Renal cortical epithelial cell (primary cell): Measurements from ENCODE around the gene MTTP. TPM values are rescaled to one million over a fixed set of nuclear protein-coding genes. Genes with fewer than 3 reads are reported as not detected.
"Not testable (repeated sequence)": the region's sequence is repeated elsewhere in the genome, so short reads cannot be mapped to it uniquely, and the experiment has no call there.

Experiments
- DNase-seq: peaks from one replicate; pipeline ENCODE4 v3.0.0-alpha.2; 2011; ENCODE audit warnings: low read depth
- total RNA-seq: library from RNA; depleted of rRNA; stranded (reverse); fragments of >200 nt; gene quantifications from 2 replicates; pipeline ENCODE4 v1.2.3, GENCODE V29; 2014

The MTTP gene
- total RNA-seq, result 0.17 TPM in 1 of 2 replicates, not detected in the other

DNA sequence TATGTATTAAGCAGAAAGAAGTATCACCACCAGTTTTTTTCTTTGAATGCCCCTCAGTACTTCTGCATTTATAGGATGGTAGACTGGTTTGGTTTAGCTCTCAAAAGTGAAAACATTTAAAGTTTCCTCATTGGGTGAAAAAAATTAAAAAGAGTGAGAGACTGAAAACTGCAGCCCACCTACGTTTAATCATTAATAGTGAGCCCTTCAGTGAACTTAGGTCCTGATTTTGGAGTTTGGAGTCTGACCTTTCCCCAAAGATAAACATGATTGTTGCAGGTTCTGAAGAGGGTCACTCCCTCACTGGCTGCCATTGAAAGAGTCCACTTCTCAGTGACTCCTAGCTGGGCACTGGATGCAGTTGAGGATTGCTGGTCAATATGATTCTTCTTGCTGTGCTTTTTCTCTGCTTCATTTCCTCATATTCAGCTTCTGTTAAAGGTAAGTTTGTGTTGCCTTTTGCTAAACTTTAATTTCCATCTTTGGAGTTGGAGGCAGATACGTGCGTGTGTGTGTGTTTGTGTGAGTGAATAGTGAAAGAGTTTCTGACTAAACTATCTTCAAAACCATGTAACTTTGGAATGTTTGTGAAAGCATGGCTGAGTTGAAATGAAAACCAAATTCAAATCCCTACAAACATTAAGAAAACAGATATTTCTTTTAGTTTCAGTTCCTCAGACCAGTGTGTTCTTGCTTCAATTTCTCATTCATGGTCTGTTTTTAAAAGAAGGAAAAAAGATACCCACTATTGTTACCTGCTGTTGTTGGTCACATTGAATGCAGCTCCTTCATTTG is at the start of gene MTTP:
Gene MTTP (plus strand): TSS at position 295 of the 795 bp plus-strand sequence. CDS start 86 bp downstream, at position 381.
- peak; percentile 13 for DNase-seq

DNA sequence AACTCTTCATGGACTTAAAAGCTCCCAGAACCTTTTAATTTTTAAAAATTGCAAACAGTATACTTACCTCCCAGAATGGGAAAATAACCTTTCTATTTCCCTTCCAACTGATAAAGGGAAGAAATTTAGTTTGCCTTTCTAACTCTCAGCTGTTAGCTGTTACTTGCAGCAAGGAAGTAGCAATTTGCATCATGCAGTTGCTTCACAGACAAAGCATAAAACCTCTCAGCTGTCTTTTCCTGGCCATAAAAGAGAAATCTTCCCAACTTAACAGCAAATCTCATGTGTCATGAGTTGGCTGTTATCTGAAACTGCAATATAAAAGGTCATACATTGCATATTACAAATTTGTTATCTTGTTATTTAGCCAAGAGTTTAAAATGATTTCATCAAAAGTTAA is 45.4 kb upstream of the MTTP start:
- DNase-seq, result no peak

DNA sequence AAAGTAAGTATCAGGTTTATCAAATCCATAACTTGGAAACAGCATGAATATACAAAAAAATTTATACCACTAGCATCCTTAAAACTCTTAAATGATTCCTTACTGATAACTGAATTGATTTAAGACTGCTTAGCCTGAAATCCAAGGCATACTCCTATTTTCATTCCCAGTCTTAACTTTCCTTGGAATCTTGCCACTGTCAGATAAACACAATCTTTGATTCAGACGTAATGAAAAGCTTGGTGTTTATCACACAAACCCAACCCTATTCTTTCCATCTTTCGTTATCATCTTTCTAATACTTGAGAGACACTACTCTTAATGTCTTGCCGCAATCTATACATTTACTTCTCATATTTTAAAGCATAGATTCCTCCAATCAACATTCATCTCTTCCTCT is 44.7 kb upstream of the MTTP start:
- DNase-seq, result no peak

DNA sequence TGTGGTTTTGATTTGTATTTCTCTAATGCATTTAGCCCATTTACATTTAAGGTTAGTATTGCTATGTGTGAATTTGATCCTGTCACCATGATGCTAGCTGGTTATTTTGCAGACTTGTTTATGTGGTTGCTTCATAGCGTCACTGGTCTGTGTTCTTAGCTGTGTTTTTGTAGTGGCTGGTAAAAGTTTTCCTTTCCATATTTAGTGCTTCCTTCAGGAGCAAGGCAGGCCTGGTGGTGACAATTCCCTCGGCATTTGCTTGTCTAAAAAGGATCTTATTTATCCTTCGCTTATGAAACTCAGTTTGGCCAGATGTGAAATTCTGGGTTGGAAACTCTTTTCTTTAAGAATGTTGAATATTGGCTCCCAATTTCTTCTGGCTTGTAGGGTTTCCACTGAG is 39.9 kb upstream of the MTTP start:
- not testable (repeated sequence) for DNase-seq

DNA sequence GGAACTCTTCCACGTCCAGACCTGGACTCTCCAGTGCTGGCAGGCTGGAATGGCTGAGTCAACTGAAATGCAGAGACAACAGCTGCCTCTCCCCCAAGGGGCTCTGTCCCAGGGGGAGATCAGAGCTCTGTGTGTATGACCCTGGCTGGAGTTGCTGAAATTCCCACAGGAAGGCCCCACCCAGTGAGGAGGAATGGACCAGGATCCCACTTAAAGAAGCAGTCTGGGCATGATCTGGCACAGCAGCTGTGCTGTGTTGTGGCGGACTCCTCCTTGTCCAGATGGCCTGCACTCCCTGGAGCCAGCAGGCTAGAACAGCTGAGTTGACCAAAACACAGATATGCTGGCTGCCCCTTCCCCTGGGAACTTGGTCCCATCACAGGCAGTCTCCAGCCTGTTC is 38.4 kb upstream of the MTTP start:
- DNase-seq, result no peak

DNA sequence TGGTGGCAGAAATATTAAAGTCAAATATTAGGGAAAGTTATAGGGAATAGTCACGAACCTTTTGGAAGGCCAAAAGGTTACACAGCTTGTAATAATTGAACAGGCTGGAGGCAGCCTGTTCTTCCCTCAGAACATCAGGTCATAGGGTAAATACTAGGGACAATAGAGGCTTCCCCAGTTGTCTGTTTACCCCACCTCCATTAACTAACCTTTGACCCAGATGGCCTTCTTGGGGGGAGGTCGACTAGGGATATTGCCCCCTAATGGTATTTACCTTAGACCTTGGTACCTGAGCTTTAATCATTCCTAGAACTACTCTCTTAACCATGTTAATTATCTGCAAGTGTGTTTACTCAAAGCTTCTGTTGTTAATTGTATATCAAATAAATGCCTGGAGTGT is 37.8 kb upstream of the MTTP start:
- no peak for DNase-seq

DNA sequence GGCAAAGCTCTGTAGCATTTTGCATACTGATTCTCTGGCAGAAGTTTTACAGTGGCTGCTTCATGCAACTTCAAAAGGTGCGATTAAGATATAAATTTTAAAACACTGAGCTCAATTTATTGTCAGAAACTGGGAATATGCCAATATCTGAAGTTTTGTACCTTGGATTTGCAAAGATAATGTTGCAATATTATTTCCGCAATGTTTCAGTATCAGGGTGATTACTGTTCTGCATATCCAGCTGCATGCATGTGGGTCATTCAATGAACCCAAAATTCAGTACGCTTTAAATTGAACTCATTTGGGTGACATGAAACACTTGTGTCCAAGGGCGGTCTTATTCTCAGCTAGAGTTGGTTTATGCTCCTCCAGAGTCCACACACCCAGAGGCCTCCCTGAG is 37.0 kb upstream of the MTTP start:
- no peak for DNase-seq

DNA sequence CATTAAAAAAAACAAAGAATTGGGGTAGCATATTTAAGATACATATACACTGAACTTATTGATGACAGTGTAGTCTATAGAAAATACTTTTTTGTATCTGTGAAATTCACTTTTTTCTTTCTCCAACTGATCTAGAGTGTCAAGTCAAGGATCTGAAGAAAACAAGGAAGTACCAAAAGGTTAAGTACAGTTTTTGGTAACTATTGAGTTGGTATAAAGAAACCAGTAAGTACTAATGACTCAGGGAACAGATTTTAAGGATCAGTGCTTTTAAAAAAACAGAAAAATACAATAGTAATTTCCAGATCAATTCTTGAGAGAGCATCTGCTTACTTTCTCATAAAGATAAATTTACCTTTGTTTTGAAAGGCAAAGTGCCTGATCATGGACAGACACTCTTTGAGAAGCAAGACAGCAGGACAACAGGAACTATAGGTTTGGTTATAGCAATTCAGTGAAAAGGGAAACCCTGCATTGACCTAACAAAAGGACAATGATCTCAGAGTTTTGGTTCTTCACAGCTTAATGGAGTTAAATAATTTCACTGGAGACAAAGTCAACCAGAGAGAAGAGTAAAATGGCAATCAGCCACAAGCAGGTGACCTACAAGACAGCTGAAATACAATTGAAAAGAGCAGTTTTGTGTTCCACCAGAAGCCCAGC is 34.2 kb upstream of the MTTP start:
- DNase-seq, result peak; percentile 86

DNA sequence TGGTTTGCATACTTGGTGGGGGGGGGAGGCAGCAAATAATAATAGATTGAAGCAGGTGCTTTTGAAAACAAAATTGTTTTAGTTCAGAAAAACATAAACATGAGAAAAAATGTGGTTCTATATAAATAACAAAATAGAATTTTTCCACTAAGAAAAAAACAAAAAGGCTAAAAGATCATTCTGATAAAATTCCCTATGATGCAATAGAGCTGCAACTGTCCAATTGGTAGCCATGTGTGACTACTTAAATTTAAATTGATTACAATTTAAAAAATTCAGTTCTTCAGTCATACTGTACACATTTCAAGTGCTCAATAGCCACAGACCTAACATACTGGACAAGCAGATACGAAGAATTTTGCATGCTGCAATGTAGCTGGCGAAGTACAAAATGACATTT is 21.8 kb upstream of the MTTP start:
- DNase-seq, result no peak

DNA sequence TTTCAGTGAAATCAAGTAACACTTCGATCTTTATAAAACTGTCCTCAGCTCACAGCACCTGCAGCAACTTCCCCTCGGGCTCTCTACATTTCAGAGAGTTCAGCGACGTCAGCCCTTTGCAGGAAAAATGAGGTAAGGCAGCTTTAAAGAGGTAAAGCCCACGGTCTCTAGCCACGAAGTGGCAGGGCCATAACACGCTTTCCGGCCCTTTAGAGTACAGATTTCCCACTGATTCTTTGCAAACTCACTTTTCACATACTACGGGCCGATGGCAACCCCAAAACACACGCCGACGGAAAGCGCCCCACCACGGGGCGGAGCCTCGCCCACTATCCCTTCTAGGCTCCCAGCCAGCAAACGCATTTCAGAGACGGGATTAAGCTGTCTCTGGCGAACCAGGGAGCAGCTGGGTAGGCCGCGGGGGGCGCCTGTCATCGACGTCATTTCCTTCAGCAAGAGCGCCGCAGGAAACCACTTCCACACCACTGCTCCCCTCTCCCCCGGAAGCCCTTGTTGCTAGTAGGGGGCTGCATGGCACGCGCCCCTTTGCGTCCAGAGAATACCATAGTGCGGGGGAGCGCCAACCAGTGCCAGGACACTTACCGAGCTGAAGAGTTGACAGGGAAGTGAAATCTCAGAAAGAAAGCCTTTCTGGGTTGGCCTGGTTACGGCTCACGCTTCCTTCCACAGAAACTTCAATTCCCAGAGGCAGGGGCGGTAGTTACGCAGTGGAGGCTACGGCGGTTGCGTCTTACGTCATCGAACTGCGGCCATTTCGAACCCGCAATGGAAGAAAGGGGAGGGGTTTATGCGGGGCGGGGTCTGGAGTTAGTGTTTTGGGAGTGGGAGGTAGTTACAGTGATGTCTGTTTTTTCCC is 11.1 kb upstream of the MTTP start, which contains the start of gene TRMT10A:
Gene TRMT10A (minus strand): TSS at position 730 of the 877 bp plus-strand sequence. CDS start 4,701 bp downstream, outside the sequence.
- peak; percentile 94 for DNase-seq

DNA sequence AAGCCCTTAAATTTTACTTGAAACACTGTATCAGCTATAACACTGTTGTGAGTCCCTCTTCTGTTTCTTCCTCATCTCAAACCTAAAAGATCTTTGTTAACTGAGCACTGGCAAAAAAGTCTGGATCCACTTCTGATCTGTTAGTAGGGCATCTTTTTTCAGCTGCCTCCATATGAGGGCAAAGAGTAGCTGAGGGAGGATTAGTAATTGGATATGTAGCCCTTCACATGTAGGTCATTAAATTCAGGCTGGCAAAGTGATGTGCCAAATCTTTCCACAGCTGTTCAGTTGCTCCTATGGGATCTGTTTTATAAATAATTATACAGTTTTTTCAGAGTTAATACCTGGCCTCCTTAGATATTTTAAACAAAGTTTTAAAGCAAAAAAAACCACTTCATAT is 9.7 kb upstream of the MTTP start:
- DNase-seq, result no peak

DNA sequence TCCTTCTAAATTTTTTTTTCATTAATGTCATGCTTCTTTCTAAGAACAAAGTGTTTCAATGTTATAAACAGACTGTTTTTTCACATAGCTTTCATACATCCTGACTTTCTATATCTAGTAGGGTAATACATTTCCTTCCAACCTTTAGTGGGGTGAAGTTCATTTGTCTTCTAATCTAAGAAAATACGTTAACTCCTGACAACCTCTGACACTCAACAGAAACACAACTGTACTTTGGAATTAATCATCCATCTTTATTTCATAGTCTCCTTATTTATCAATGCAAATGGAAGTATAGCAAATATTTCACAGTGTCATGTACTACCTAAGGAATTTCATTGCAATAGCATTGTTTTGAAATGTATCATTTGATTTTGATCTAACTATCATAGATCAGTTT is 2.7 kb upstream of the MTTP start:
- DNase-seq, result no peak

DNA sequence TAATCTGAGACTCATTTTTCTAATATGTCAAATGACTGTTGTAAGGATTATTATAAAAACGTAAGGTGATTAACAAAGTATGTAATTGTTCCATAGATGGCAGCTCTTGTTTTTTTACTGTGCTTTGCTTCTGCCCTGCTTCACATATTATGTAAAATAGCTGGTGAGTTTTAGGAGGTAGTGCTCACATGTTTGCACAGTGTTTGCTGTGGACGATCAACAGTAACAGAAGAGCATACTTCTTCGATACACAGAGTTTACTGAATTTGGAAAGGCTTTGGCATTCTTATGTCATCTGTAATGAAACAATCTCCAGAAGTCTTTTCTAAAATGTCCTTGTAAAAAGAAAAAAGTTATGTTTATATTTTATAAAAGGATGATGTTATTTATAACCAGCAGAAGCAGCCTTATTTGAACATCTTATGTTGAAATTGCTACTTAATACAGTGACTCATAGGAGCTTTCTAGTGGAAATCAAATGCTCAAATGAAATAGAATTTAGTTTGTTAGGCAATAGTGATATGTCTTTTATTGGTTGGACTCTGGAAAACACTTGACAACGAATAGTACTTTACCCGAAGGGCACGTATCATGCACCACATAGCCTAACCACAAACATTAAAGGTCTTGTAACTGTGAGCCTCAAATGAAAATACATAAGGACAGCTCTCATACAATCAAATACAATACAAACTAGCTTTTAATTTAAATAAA is 1.9 kb upstream of the MTTP start:
- peak; percentile 74 for DNase-seq

DNA sequence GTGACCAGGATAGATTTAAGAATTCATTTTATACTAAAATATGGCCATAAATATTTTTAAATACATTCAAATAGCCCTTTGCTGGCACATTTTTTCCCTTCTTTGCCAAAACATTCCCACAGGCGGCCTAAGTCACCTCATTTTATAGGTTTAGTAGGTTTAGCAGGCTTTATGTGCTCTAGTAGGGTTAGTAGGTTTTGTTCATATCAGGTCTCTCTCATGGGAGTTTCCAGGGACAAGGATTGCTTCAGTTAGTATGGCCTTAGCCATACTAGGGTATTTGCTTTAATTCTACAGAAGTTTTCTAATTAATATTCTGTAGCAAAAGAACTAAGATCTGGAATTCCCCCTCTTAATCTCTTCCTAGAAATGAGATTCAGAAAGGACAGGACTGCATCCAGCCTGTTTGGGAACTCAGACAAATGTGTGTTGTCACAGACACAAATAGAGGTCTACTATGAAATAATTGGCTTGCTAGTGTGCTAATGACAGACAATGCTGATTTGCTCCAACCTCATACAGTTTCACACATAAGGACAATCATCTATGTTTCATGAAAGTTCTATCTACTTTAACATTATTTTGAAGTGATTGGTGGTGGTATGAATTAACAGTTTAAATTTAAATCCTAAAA is 772 bp upstream of the MTTP start:
- no peak for DNase-seq

DNA sequence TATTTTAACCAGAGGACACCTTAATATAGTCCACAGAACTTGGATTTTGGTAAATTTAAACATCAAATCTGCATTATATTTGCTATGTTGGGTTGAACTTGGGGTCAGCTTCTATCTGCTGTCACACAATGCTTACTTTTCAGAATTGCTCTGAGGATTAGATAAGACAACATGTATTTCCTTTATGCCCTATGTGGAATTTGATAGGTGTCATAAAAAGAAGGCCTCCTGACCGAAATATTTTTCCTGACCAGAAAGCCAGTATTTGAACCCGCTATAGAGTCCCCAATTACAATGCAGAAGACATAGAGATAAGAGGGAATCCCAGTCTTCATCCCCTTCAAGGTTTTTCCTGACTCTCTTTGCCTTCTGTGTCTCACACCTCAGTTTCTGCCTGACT is 4.1 kb downstream of the MTTP start:
- no peak for DNase-seq

DNA sequence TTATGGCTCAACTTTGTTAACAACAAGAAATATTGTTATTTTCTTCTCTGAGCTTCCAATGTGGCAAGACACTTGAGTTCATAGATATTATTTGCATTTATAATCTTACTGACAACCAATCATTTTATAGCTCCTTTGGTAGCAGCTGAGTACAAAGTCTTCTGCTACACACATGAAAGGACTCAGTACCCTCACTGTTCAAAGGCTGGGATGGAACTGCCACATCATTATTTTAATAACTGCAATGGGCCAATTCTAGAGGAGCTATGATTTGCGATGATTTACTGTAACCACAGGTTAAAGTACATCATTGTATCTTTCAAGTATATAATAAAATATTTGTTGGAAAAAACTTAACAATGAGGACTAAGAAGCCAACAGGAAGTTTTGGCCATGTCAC is 10.9 kb downstream of the MTTP start:
- no peak for DNase-seq

DNA sequence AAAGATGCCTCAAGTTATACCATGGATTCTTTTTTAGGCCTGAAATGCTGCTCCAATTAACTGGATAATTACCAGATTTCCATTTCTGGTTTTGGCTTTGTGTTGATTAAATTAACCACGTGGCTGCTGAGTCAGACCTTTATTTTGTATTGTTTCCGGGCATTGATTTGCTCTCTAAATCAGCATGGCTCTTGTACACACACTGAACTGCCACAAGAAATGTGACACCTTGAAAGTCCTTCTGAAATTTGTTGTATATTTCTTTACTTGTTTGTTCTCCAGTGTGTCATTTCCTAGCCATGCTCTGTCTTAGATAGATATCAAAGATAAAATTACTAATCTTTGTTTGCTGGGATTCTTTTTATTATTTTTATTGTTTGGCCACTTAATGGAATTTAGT is 11.7 kb downstream of the MTTP start:
- DNase-seq, result no peak

DNA sequence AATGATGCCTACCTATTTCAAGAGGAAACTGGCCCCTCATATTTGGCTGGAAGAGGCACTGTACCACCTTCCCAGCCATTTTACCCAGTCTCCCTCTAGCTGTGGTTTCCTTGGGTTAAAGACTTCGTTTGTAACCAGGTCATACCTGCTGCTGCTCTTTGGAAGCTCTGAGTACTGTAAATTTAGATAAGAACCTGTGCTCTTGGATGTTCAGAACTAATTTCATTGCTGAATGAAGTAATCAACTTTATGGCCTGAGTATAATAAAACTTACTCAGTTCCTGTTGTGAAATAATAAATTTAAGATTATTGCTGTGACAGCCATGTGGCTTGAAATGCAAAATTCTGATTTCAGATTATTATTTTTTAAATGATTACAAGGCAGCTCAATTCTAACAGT is 12.2 kb downstream of the MTTP start:
- DNase-seq, result no peak

DNA sequence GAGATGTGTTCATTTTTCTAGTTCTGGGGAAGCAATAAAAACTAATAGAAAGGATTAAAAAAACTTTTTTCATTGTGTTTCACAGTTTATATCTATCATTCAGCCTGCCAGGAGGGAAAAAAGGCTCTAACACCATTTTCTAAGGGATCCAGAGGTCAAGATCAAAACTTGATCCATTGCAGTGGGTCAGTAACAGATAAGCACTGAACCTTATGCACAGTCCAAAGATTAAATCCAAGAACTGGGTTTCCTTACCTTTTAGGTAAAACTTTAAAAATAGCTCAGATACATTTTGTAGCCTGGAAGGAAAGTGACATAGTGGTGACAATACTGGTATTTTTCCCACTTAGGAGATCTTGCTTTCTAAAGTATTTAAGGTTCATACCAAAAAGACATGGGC is 12.7 kb downstream of the MTTP start:
- DNase-seq, result no peak

DNA sequence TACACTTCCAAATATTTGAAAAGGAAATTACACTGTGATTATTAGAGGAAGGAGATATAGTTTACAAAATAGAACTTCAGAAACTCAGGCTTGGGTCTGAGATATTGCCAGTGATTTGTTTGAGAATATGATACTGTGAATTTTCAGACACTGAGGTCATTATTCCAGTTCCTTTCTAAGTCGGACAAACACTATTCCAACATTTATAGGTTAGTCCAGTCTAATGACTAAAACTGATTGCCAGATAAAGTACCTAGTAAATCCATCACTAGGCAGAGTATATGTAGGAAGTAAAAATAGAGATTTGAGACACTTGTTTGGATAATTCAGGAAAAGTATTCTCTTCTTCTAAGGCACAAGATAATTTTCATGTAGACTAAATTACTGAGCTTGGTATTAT is 13.2 kb downstream of the MTTP start:
- no peak for DNase-seq

DNA sequence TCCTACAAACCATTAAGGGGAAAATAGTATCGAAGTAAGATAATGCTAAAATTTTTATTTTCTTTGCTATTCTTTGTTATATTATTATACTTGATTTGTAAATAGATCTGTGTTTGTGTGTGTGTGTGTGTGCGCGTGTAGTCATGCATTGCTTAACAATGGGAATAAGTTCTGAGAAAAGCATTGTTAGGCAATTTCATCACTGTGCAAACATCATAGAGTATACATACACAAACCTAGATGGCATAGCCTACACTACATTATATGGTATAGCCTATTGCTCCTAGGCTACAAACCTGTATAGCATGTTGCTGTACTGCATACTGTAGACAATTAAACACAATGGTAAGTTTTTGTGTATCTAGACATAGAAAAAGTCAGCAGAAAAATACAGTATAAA is 17.1 kb downstream of the MTTP start:
- DNase-seq, result no peak
